K562 (cell line): ENCODE data around the gene ATG10. TPM values are rescaled to one million over a fixed set of nuclear protein-coding genes. Genes with fewer than 3 reads are reported as not detected.

ENCODE experiments used
- ATAC-seq: fragments of 200-7000 bp; cut with Tn5 transposase; 3 replicates; pipeline ENCODE4 v1.9.1; 2020; ENCODE audit warnings: moderate library complexity
- BruUV-seq: library from RNA; stranded (reverse); fragments of 400-500 nt; replicated peaks from 2 replicates; lab custom pipeline; 2021; lab: Mats Ljungman, UMichigan
- CTCF ChIA-PET: fragments of 300-600 bp; formaldehyde crosslinking; extraction: SDS; loops from one replicate; lab custom pipeline; 2021; ENCODE audit warnings: low intra/inter-chr PET ratio; lab: Yijun Ruan, JAX
- POLR2A ChIA-PET: fragments of 300-600, 350-650 bp; sonication (Branson Sonifier 250); formaldehyde crosslinking; extraction: SDS; loops from one replicate; lab custom pipeline; 2021; ENCODE audit warnings: antibody characterized with exemption, inconsistent platforms; lab: Yijun Ruan, JAX
- DNase-seq, 4 experiments: peaks; one replicate each; pipeline versions ENCODE4 v3.0.0 to v3.0.0-alpha.2; 2011 to 2018; ENCODE audit warnings: low spot score in 3 of 4, mixed read lengths in 3 of 4; ENCODE audit errors: extremely low read depth in 1 of 4
- FAIRE-seq: peaks from 2 replicates; lab custom pipeline; 2011; peaks lifted over from hg19 to GRCh38; lab: Jason Lieb, UNC
- H2AFZ ChIP-seq: 2 replicates; pipeline ENCODE4 v1.6.0; 2011; ENCODE audit warnings: low read depth, low read length, control low read depth, inconsistent platforms
- H3K27ac ChIP-seq: fragments of 200-600 bp; 3 replicates; pipeline ENCODE4 v1.8.0; 2011; ENCODE audit warnings: low read depth, mild to moderate bottlenecking, control low read depth, inconsistent platforms, low read length, moderate library complexity, mixed read lengths; ENCODE audit errors: extremely low read depth
- H3K27me3 ChIP-seq, 2 experiments: fragments of 300-600 bp in 1 of 2; 2 replicates in 1 of 2; 3 replicates in 1 of 2; pipeline versions ENCODE4 v1.6.0 to v1.8.0; 2011; ENCODE audit warnings: inconsistent platforms in 2 of 2, low read length in 2 of 2, mild to moderate bottlenecking in 1 of 2, mixed read lengths in 1 of 2, moderate library complexity in 1 of 2; ENCODE audit not compliant: control insufficient read depth in 2 of 2, insufficient read depth in 2 of 2
- H3K36me3 ChIP-seq: fragments of 300-600 bp; 3 replicates; pipeline ENCODE4 v1.8.0; 2011; ENCODE audit warnings: mild to moderate bottlenecking, low read length, inconsistent platforms; ENCODE audit not compliant: control insufficient read depth, insufficient read depth
- H3K4me1 ChIP-seq, 2 experiments: fragments of 200-600 bp in 1 of 2; replicated peaks in 1 of 2; 2 replicates in 1 of 2; 3 replicates in 1 of 2; pipeline versions ENCODE4 v1.5.1 to v1.8.0; 2011; ENCODE audit warnings: inconsistent platforms in 2 of 2, low read length in 2 of 2, mild to moderate bottlenecking in 1 of 2, mixed read lengths in 1 of 2, moderate library complexity in 1 of 2; ENCODE audit not compliant: control insufficient read depth in 2 of 2, insufficient read depth in 2 of 2
- H3K4me2 ChIP-seq: 2 replicates; pipeline ENCODE4 v1.6.1; 2011; ENCODE audit warnings: low read length, control low read depth, inconsistent platforms, mixed read lengths; ENCODE audit not compliant: insufficient read depth
- H3K4me3 ChIP-seq: fragments of 200-600 bp; sonication (generic), shearing (Covaris generic); 2 replicates; pipeline ENCODE4 v1.5.1; 2016; ENCODE audit warnings: control low read depth, inconsistent platforms
- H3K79me2 ChIP-seq: fragments of 200-600 bp; 3 replicates; pipeline ENCODE4 v1.8.0; 2011; ENCODE audit warnings: low read length, inconsistent platforms; ENCODE audit not compliant: control insufficient read depth, insufficient read depth
- H3K9ac ChIP-seq, 2 experiments: 2 replicates each; pipeline versions ENCODE4 v1.6.0 to v1.6.1; 2011; ENCODE audit warnings: low read depth in 2 of 2, low read length in 2 of 2, control low read depth in 1 of 2, inconsistent platforms in 1 of 2, mild to moderate bottlenecking in 1 of 2, mixed read lengths in 1 of 2; ENCODE audit not compliant: insufficient read depth in 1 of 2
- H3K9me1 ChIP-seq: one replicate; pipeline ENCODE4 v1.6.0; 2011; ENCODE audit warnings: inconsistent platforms, mild to moderate bottlenecking, low read length, moderate library complexity; ENCODE audit not compliant: control insufficient read depth, insufficient read depth
- H3K9me3 ChIP-seq: replicated peaks from 2 replicates; pipeline ENCODE4 v1.5.1; 2011; ENCODE audit warnings: low read depth, low read length, inconsistent platforms; ENCODE audit not compliant: control insufficient read depth, insufficient read depth
- H4K20me1 ChIP-seq: replicated peaks from 2 replicates; pipeline ENCODE4 v1.6.1; 2011; ENCODE audit warnings: low read length, inconsistent platforms, mixed read lengths; ENCODE audit not compliant: control insufficient read depth, insufficient read depth
- GATAD2B ChIP-seq: fragments of 450-650 bp; IDR thresholded peaks from 2 replicates; pipeline ENCODE4 v1.6.1; 2017; ENCODE audit warnings: mild to moderate bottlenecking, borderline replicate concordance
- ZNF561 ChIP-seq: fragments of 450-650 bp; formaldehyde crosslinking; conservative IDR thresholded peaks from 2 replicates; pipeline ENCODE4 v1.4.0; 2020; ENCODE audit warnings: mild to moderate bottlenecking, moderate library complexity
- WGBS: fragments of 100-300 bp; shearing (Covaris generic); methylation state at CpG from one replicate; pipeline ENCODE4 v1.1.6; 2016; ENCODE audit warnings: low coverage, mixed read lengths; ENCODE audit not compliant: insufficient coverage; ENCODE audit errors: missing lambda C conversion rate; 5-methylcytosine and 5-hydroxymethylcytosine counted together
- in situ Hi-C: fragments of 300-500 bp; cut with MboI; formaldehyde crosslinking; loops from 4 replicates; pipeline ENCODE4 v1.15.0; 2018; ENCODE audit warnings: inconsistent platforms, mixed read lengths
- intact Hi-C: fragments of 100-400 bp; cut with micrococcal nuclease; formaldehyde crosslinking; loops from 2 replicates; pipeline ENCODE4 v1.14.2; 2022
- polyA plus RNA-seq, 8 experiments: library from polyadenylated mRNA; depleted of rRNA in 4 of 8; stranded (reverse) in 5 of 8; unstranded in 3 of 8; fragments of >200 nt; fragmentation: Nextera tagmentation in 2 of 8; fragmentation: Illumina TruSeq in 1 of 8; extraction: Ambion mirVana in 2 of 8; extraction: Trizol in 1 of 8; gene quantifications; 2 replicates each; pipeline versions ENCODE4 v1.2.1 to v1.2.3, GENCODE V29; 2011 to 2014; ENCODE audit warnings: inconsistent platforms in 1 of 8, missing spikeins in 1 of 8
- total RNA-seq, 7 experiments: library from RNA; depleted of rRNA in 6 of 7; stranded (reverse); fragments of >200 nt in 6 of 7; fragmentation: Illumina TruSeq in 2 of 7; extraction: Trizol in 2 of 7; gene quantifications; 2 replicates each; pipeline versions ENCODE4 v1.2.1 to v1.2.3, GENCODE V29; 2011 to 2021; ENCODE audit warnings: low replicate concordance in 1 of 7
- TF ChIP-seq, protein P1 (sequence below): sonication (generic); formaldehyde crosslinking; IDR thresholded peaks from 2 replicates; pipeline ENCODE4 v1.4.0; 2020; ENCODE audit warnings: mild to moderate bottlenecking, missing genetic modification reagents
- TF ChIP-seq, protein P2 (sequence below): fragments of 450-650 bp; IDR thresholded peaks from 2 replicates; pipeline ENCODE4 v1.6.1; 2014; ENCODE audit warnings: low read depth, mild to moderate bottlenecking, moderate library complexity, borderline replicate concordance
- TF ChIP-seq, protein P3 (sequence below): fragments of 450-650 bp; IDR thresholded peaks from 2 replicates; pipeline ENCODE4 v1.6.1; 2018; ENCODE audit not compliant: partially characterized antibody

Gene ATG10
- total and polyA plus RNA-seq, 9 of the 15 experiments (the other 6 are each of a cell fraction or from before 2014, with no cell fraction given), result 7.0 to 18.8 (median 14.6) TPM

DNA sequence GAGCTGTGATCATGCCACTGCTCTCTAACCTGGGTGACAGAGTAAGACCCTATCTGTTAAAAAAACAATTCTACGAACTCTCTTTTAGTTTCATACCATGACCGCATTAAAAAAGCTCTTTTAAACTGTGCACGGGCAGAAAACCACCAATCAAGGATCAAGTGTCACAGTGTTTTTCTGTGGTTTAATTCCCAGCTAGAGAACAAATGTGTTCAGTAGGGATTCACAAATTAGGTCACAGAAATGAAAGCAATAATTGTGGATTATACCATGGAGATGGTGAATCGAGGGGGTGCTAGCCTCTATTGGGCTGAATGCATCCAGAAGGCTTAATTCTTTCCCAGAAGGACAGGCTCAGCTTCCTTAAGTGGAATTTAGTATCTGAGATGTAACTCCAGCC, 79.1 kb downstream of the ATG10 start:
- Histone ChIP-seq H3K36me3 (no peaks in the 10 kb centered on the region), H3K4me2 (no peak overlapping the region), H3K9me3 (no peaks in the 10 kb centered on the region), H3K4me1 (peaks cover 3 to 14% of the 10 kb centered on the region in 2 experiments; a peak in 4 of 5 replicates), H3K9ac (no peak overlapping the region), H2AFZ (no peak overlapping the region), H3K27ac (no peak overlapping the region), H3K27me3 (no peaks in the 10 kb centered on the region), H4K20me1 (no peaks in the 10 kb centered on the region), H3K4me3 (no peak overlapping the region), H3K9me1 (no peaks in the 10 kb centered on the region), H3K79me2 (no peaks in the 10 kb centered on the region; the same call in 2 of the 3 replicates)
- DNase-seq, result no peak
- in situ Hi-C loops (no loop called here), intact Hi-C loops (no loop called here)
- 70% methylated on average over 4 of the region's 4 CpGs for WGBS
- no peak for ATAC-seq
- POLR2A ChIA-PET, result interaction anchor here (0.6 kb wide), 1 partner anchor 87 kb away, joined by 3 read pairs; no protein-coding TSS in a partner anchor
- FAIRE-seq, result no peak
- TF ChIP-seq, protein P1, sequence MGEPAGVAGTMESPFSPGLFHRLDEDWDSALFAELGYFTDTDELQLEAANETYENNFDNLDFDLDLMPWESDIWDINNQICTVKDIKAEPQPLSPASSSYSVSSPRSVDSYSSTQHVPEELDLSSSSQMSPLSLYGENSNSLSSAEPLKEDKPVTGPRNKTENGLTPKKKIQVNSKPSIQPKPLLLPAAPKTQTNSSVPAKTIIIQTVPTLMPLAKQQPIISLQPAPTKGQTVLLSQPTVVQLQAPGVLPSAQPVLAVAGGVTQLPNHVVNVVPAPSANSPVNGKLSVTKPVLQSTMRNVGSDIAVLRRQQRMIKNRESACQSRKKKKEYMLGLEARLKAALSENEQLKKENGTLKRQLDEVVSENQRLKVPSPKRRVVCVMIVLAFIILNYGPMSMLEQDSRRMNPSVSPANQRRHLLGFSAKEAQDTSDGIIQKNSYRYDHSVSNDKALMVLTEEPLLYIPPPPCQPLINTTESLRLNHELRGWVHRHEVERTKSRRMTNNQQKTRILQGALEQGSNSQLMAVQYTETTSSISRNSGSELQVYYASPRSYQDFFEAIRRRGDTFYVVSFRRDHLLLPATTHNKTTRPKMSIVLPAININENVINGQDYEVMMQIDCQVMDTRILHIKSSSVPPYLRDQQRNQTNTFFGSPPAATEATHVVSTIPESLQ, result no peak
- TF ChIP-seq, protein P2, sequence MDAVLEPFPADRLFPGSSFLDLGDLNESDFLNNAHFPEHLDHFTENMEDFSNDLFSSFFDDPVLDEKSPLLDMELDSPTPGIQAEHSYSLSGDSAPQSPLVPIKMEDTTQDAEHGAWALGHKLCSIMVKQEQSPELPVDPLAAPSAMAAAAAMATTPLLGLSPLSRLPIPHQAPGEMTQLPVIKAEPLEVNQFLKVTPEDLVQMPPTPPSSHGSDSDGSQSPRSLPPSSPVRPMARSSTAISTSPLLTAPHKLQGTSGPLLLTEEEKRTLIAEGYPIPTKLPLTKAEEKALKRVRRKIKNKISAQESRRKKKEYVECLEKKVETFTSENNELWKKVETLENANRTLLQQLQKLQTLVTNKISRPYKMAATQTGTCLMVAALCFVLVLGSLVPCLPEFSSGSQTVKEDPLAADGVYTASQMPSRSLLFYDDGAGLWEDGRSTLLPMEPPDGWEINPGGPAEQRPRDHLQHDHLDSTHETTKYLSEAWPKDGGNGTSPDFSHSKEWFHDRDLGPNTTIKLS, result no peak
- TF ChIP-seq, protein P3, sequence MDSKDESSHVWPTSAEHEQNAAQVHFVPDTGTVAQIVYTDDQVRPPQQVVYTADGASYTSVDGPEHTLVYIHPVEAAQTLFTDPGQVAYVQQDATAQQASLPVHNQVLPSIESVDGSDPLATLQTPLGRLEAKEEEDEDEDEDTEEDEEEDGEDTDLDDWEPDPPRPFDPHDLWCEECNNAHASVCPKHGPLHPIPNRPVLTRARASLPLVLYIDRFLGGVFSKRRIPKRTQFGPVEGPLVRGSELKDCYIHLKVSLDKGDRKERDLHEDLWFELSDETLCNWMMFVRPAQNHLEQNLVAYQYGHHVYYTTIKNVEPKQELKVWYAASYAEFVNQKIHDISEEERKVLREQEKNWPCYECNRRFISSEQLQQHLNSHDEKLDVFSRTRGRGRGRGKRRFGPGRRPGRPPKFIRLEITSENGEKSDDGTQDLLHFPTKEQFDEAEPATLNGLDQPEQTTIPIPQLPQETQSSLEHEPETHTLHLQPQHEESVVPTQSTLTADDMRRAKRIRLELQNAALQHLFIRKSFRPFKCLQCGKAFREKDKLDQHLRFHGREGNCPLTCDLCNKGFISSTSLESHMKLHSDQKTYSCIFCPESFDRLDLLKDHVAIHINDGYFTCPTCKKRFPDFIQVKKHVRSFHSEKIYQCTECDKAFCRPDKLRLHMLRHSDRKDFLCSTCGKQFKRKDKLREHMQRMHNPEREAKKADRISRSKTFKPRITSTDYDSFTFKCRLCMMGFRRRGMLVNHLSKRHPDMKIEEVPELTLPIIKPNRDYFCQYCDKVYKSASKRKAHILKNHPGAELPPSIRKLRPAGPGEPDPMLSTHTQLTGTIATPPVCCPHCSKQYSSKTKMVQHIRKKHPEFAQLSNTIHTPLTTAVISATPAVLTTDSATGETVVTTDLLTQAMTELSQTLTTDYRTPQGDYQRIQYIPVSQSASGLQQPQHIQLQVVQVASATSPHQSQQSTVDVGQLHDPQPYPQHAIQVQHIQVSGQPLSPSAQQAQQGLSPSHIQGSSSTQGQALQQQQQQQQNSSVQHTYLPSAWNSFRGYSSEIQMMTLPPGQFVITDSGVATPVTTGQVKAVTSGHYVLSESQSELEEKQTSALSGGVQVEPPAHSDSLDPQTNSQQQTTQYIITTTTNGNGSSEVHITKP, result peak; percentile 33
- TF ChIP-seq GATAD2B (no peak), ZNF561 (CRISPR knock-in tag) (no peak)
- CTCF ChIA-PET, result no interaction called here
- no TSS peak for BruUV-seq
